ENCODE results near the gene EXOC7.

DNA sequence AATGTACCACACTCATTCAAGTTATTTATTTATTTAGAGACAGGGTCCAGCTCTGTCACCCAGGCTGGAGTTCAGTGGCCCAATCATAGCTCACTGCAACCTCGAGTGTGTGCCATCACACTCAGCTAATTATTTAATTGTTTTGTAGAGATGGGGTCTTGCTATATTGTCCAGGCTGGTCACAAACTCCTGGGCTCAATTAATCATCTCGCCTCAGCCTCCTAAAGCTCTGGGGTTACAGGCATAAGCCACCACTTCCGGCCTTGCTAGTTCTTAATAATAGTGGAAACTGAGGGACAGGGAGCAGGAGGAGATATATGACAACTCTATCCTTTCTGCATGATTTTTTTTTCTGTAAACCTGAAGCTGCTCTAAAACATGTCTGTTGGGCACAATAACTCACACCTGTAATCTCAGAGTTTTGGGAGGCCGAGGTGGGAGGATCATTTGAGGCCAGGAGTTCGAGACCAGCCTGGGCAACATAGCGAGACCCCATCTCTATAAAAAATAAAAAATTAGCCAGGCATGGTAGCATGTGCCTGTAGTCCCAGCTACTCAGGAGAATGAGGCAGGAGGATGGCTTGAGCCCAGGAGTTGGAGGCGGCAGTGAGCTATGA is 11.7 kb upstream of the EXOC7 start:
- TF ChIP-seq CTCF (conservative IDR thresholded peaks at IDR 0.05 in 1 of 2, IDR thresholded peaks at IDR 0.05 in 1 of 2; ENCODE audit: extremely low read depth in 1 of 2, insufficient read depth in 1 of 2, low read depth in 1 of 2, low read length in 2 of 2) (no peak), EZH2 (IDR thresholded peaks at IDR 0.05; ENCODE audit: borderline replicate concordance, low read length) (no peak)
